Measurements from ENCODE around the gene ZCWPW2. TPM values are rescaled to one million over a fixed set of nuclear protein-coding genes. Genes with fewer than 3 reads are reported as not detected.
A peak's percentile ranks its signal among the peaks of the same experiment; 100 is the strongest.

The ZCWPW2 gene
- total and polyA plus RNA-seq, 9 of the 15 experiments (the other 6 are each of a cell fraction or from before 2014, with no cell fraction given), result 0.10 to 0.77 (median 0.44) TPM

GRCh38 chr3:28348629-28349468 lies at the start of gene ZCWPW2, which contains the start of gene AZI2 (continued):
- TF ChIP-seq PKNOX1 (IDR thresholded peaks at IDR 0.05) (no peak), ZNF589 (CRISPR knock-in tag; IDR thresholded peaks at IDR 0.05; ENCODE audit: low read depth) (no peak; the same call in 1 of the 2 replicates), ELF4 (CRISPR knock-in tag; IDR thresholded peaks at IDR 0.05) (peak; percentile 75; the same call in 1 of the 2 replicates), ZNF639 (CRISPR knock-in tag; conservative IDR thresholded peaks at IDR 0.05 in 1 of 2, IDR thresholded peaks at IDR 0.05 in 1 of 2) (peak in 1 of 2 experiments; percentile 89; a peak in 2 of 4 replicates), ZSCAN29 (IDR thresholded peaks at IDR 0.05) (0 out of 2 replicates have a peak, but pooled peaks have one; percentile 57), ZNF561 (CRISPR knock-in tag; conservative IDR thresholded peaks at IDR 0.05) (no peak), DACH1 (IDR thresholded peaks at IDR 0.05; ENCODE audit: partially characterized antibody) (no peak), CHCHD3 (CRISPR knock-in tag; IDR thresholded peaks at IDR 0.05) (peak; percentile 27; the same call in 1 of the 2 replicates), FOSL1 (tag; conservative IDR thresholded peaks at IDR 0.05) (peak; percentile 39), RCOR1 (IDR thresholded peaks at IDR 0.05; ENCODE audit: borderline replicate concordance in 1 of 2, low read depth in 2 of 2, low read length in 2 of 2) (peak in 1 of 2 experiments; percentile 38; a peak in 1 of 4 replicates), CHD1 (IDR thresholded peaks at IDR 0.05; ENCODE audit: low read length) (peak; percentile 57), FOXP4 (CRISPR knock-in tag; IDR thresholded peaks at IDR 0.05; ENCODE audit: borderline replicate concordance) (peak; percentile 48; the same call in 1 of the 2 replicates), SIN3A (IDR thresholded peaks at IDR 0.05; ENCODE audit: borderline replicate concordance in 2 of 2, control insufficient read depth in 1 of 2, low read depth in 2 of 2, low read length in 2 of 2) (peak in 1 of 2 experiments; percentile 60; a peak in 2 of 4 replicates)
